ENCODE data around the gene OR4C5.
"Not testable (repeated sequence)": the region's sequence is repeated elsewhere in the genome, so short reads cannot be mapped to it uniquely, and the experiment has no call there.

Gene OR4C5

DNA sequence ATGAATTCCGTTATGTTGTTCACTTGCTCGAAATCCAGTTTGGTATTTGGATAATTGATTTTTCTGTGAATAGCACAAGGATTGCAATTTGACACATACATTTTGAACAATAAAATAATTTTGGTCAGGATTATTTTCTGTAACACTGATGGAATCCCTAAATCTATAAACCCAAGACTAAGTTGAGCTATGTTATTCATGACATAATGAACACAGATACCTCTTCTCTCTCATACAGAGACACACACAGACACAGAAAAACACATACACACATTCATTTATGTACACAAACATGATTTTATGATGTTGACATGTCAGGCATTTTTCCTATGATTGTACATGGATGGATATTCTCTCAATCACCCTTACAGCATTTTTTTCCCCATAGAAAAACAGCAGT lies at the start of gene OR4C5:
Gene OR4C5 (minus strand): TSS at position 101 of the 400 bp plus-strand sequence. CDS start 0 bp downstream, at position 101.
- no peak for DNase-seq

DNA sequence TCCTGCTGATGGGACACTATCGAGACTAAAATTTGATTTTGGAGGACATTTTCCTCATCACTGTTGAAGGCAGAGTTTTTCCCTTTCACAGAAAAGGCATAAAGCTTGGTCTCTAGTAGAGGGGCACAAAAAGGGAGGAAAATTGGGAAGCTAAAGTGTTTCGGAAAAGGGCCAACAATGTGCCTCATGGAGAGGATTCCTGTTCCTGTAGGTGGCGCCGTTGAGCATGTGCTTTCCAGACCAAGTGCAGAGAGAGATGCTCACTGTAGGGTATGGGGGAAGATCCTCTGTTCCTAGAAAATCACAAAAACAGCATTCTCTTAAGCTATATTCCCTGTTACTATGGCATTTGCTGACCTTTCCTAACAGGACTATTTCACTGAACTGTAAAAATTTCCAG lies 18.4 kb upstream of the OR4C5 start:
- no peak for DNase-seq

DNA sequence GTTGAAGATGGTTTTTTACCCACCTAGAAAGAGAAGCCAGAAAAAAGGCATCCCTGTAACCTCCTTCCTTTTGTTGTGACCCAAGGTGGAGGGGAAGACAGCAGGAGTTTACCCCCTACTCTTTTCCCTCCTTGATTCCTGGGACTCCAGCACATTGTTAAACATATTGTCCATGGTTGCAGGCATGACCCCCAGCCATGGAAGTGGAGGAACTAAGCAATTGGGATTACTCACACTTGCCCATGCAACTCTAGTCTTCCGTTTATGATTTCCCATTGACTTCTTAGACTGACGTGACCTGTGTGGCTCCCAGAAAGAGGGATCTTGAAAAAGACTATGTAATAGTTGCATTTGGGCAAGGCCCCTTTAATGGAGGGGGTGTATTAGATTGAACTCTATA lies 17.9 kb upstream of the OR4C5 start:
- not testable (repeated sequence) for DNase-seq

DNA sequence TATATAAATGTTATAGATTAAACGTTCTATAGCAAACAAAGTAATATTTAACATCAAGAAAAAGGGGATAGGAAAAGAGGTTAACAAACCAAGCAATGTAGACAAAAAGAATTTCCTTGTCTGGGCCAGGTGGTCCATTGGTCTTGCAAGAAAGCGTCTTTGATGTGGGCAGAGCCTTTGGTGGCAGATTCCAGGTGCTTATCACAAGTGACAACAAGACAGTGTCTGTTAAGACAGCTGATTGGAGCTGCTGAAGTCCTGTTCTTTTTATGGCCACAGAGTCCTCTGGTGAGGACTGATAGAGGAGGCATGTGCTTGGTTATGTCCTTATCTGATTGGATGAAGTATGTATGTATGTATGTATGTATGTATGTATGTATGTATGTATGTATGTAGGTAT lies 5.0 kb downstream of the OR4C5 start:
- DNase-seq: not testable (repeated sequence)

DNA sequence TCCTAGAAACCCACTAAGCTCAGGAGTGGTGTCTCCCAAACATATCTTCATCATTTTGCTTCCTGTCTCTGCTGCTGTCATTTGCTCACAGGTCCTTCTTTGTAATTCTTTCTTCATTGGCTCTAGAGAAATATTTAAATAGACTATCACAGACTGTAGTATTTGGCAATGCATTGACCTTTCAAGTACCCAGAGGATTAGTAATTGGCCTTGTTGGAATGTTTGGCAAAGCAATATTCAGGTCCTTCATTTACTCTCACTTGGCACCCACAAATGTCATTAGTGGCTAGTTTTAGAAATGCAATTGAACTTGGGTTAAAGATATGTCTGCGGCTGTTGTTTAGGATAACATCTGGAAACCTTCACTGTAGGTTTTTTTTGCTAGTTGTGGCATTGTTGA lies 11.6 kb downstream of the OR4C5 start:
- no peak for DNase-seq

GRCh38 chr11:48354013-48354412 lies 12.3 kb downstream of the OR4C5 start:
- no peak for DNase-seq

GRCh38 chr11:48346286-48346685 lies 20.0 kb downstream of the OR4C5 start:
- DNase-seq: not testable (repeated sequence)

DNA sequence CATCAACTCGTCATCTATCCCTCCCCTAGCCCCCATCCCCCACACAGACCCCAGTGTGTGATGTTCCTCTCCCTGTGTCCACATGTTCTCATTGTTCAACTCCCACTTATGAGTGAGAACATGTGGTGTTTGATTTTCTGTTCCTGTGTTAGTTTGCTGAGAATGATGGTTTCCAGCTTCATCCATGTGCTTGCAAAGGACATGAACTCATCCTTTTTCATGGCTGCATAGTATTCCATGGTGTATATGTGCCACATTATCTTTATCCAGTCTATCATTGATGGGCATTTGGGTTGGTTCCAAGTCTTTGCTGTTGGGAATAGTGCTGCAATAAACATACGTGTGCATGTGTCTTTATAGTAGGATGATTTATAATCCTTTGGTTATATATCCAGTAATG lies 23.8 kb downstream of the OR4C5 start:
- DNase-seq: not testable (repeated sequence)

- no peak for DNase-seq
These were observed 24.8 kb downstream of the OR4C5 start for GRCh38 chr11:48341466-48341865.

- DNase-seq: not testable (repeated sequence)
These were observed 41.6 kb downstream of the OR4C5 start, which contains the start of gene OR4C3 for GRCh38 chr11:48324620-48325019. Gene OR4C3, plus strand, starts transcription at chr11:48324920. Its CDS starts 102 bp downstream, at chr11:48325022.

DNA sequence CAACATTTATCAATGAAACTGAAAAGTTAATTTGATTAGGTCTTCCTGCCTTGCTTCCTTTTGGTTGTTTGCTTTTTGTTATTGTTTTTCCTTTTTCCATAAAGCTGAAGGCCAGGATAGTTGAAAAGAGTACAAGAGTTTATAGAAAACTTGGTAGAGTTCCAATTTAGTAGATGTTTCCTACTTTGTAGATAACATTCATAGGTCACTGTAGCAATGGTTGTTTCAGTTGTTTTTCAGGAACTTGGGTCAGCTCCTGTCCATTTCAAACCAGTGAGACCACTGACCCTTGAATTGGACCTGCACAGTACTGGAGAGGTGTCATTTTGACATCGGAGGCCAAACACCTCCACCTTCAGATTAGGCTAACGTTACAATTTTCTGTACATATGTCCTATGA lies 46.5 kb downstream of the OR4C5 start:
- not testable (repeated sequence) for DNase-seq
